HG03558 (cell line): Measurements from ENCODE around the gene KIAA2012.

Experiments used
- ATAC-seq: cut with Tn5 transposase; IDR thresholded peaks from one replicate; pipeline ENCODE4 v1.9.1; 2021; ENCODE audit warnings: moderate number of reproducible peaks; ENCODE audit not compliant: unreplicated experiment; ENCODE audit errors: extremely low read depth

Gene KIAA2012

GRCh38 chr2:202040079-202040844, 32.8 kb upstream of the KIAA2012 start:
- no peak for ATAC-seq

GRCh38 chr2:202042444-202042843, 30.6 kb upstream of the KIAA2012 start:
- no peak for ATAC-seq

GRCh38 chr2:202043475-202043874, 29.6 kb upstream of the KIAA2012 start:
- no peak for ATAC-seq

- no peak for ATAC-seq
Observed at GRCh38 chr2:202044777-202045176, 28.3 kb upstream of the KIAA2012 start.

- ATAC-seq, result no peak
Observed at GRCh38 chr2:202046572-202046971, 26.5 kb upstream of the KIAA2012 start.

GRCh38 chr2:202049092-202049728, 23.8 kb upstream of the KIAA2012 start:
- no peak for ATAC-seq

GRCh38 chr2:202049840-202050239, 23.2 kb upstream of the KIAA2012 start:
- no peak for ATAC-seq

- no peak for ATAC-seq
Observed at GRCh38 chr2:202050652-202051051, 22.4 kb upstream of the KIAA2012 start.

- ATAC-seq, result no peak
Observed at GRCh38 chr2:202051499-202052161, 21.4 kb upstream of the KIAA2012 start.

GRCh38 chr2:202052235-202052634, 20.8 kb upstream of the KIAA2012 start:
- ATAC-seq, result no peak

- no peak for ATAC-seq
Observed at GRCh38 chr2:202054679-202055078, 18.4 kb upstream of the KIAA2012 start.

- no peak for ATAC-seq
Observed at GRCh38 chr2:202056611-202057010, 16.4 kb upstream of the KIAA2012 start.

GRCh38 chr2:202060218-202060617, 12.8 kb upstream of the KIAA2012 start:
- ATAC-seq, result no peak

GRCh38 chr2:202061695-202062094, 11.4 kb upstream of the KIAA2012 start:
- ATAC-seq, result no peak

GRCh38 chr2:202064171-202064880, 8.7 kb upstream of the KIAA2012 start:
- ATAC-seq, result no peak

- ATAC-seq, result no peak
Observed at GRCh38 chr2:202064881-202065230, 8.2 kb upstream of the KIAA2012 start.

- no peak for ATAC-seq
Observed at GRCh38 chr2:202065876-202066275, 7.2 kb upstream of the KIAA2012 start.

GRCh38 chr2:202066875-202067274, 6.2 kb upstream of the KIAA2012 start:
- ATAC-seq, result no peak

GRCh38 chr2:202067589-202067988, 5.5 kb upstream of the KIAA2012 start:
- no peak for ATAC-seq

- ATAC-seq, result no peak
Observed at GRCh38 chr2:202069170-202070067, 3.6 kb upstream of the KIAA2012 start.
